ENCODE results near the gene TTC28. TPM values are rescaled to one million over a fixed set of nuclear protein-coding genes. Genes with fewer than 3 reads are reported as not detected.

TTC28 gene
- total RNA-seq, 6 experiments from 2014 or later, result 10.8 to 18.9 (median 13.6) TPM

- Mint-ChIP-seq H3K27ac (no peak overlapping the region), H3K4me1 (ENCODE audit: low read depth) (no peaks in the 10 kb centered on the region; the same call in 1 of the 2 replicates), H3K9me3 (no peaks in the 10 kb centered on the region), H3K27me3 (ENCODE audit: insufficient read depth) (no peaks in the 10 kb centered on the region), H3K4me3 (no peak overlapping the region), H3K36me3 (ENCODE audit: low read depth) (no peaks in the 10 kb centered on the region)
- no peak for DNase-seq
- TF ChIP-seq CTCF (IDR thresholded peaks at IDR 0.05), result no peak
Measured at GRCh38 chr22:28223826-28224225, 455.8 kb downstream of the TTC28 start.

- no peaks in the 10 kb centered on the region for H3K36me3 Mint-ChIP-seq (ENCODE audit: low read depth)
- no peaks in the 10 kb centered on the region for H3K9me3 Mint-ChIP-seq
- no peak overlapping the region for H3K4me3 Mint-ChIP-seq
- H3K4me1 Mint-ChIP-seq (ENCODE audit: low read depth), result no peaks in the 10 kb centered on the region; the same call in 1 of the 2 replicates
- H3K27me3 Mint-ChIP-seq (ENCODE audit: insufficient read depth), result no peaks in the 10 kb centered on the region
- TF ChIP-seq CTCF (IDR thresholded peaks at IDR 0.05), result no peak
- no peak overlapping the region for H3K27ac Mint-ChIP-seq
- no peak for DNase-seq
Measured at GRCh38 chr22:28222976-28223745, 456.5 kb downstream of the TTC28 start.

- no peak overlapping the region for H3K4me3 Mint-ChIP-seq
- no peaks in the 10 kb centered on the region for H3K9me3 Mint-ChIP-seq
- H3K36me3 Mint-ChIP-seq (ENCODE audit: low read depth), result no peaks in the 10 kb centered on the region
- no peaks in the 10 kb centered on the region for H3K27me3 Mint-ChIP-seq (ENCODE audit: insufficient read depth)
- TF ChIP-seq CTCF (IDR thresholded peaks at IDR 0.05), result no peak
- no peak overlapping the region for H3K27ac Mint-ChIP-seq
- no peaks in the 10 kb centered on the region; the same call in 1 of the 2 replicates for H3K4me1 Mint-ChIP-seq (ENCODE audit: low read depth)
- DNase-seq, result no peak
Measured at GRCh38 chr22:28222571-28222970, 457.1 kb downstream of the TTC28 start.

GRCh38 chr22:28222052-28222451, 457.6 kb downstream of the TTC28 start:
- H3K4me3 Mint-ChIP-seq, result no peak overlapping the region
- DNase-seq, result no peak
- no peaks in the 10 kb centered on the region for H3K27me3 Mint-ChIP-seq (ENCODE audit: insufficient read depth)
- H3K27ac Mint-ChIP-seq, result no peak overlapping the region
- no peak for TF ChIP-seq CTCF (IDR thresholded peaks at IDR 0.05)
- no peaks in the 10 kb centered on the region; the same call in 1 of the 2 replicates for H3K4me1 Mint-ChIP-seq (ENCODE audit: low read depth)
- H3K9me3 Mint-ChIP-seq, result no peaks in the 10 kb centered on the region
- H3K36me3 Mint-ChIP-seq (ENCODE audit: low read depth), result no peaks in the 10 kb centered on the region

GRCh38 chr22:28220626-28221363, 458.8 kb downstream of the TTC28 start:
- TF ChIP-seq CTCF (IDR thresholded peaks at IDR 0.05), result no peak
- Mint-ChIP-seq H3K4me3 (no peak overlapping the region), H3K4me1 (ENCODE audit: low read depth) (no peaks in the 10 kb centered on the region; the same call in 1 of the 2 replicates), H3K9me3 (no peaks in the 10 kb centered on the region), H3K27me3 (ENCODE audit: insufficient read depth) (no peaks in the 10 kb centered on the region), H3K27ac (no peak overlapping the region), H3K36me3 (ENCODE audit: low read depth) (no peaks in the 10 kb centered on the region)
- DNase-seq, result no peak
